PC-3 (cell line): Measurements from ENCODE around the gene DLG1. TPM values are rescaled to one million over a fixed set of nuclear protein-coding genes. Genes with fewer than 3 reads are reported as not detected.
A peak's percentile ranks its signal among the peaks of the same experiment; 100 is the strongest.

Experiments used
- ATAC-seq: fragments of 200-7000 bp; cut with Tn5 transposase; 2 replicates; pipeline ENCODE4 v1.9.1; 2020; ENCODE audit warnings: mild to moderate bottlenecking, moderate library complexity
- BruUV-seq: library from RNA; stranded (reverse); fragments of 400-500 nt; replicated peaks from 2 replicates; lab custom pipeline; 2021; lab: Mats Ljungman, UMichigan
- CTCF ChIA-PET: fragments of 300-600 bp; sonication (Branson Sonifier 250); formaldehyde crosslinking; loops from one replicate; lab custom pipeline; 2022; ENCODE audit warnings: antibody characterized with exemption; lab: Charles Lee
- POLR2A ChIA-PET: fragments of 300-600 bp; sonication (Branson Sonifier 250); formaldehyde crosslinking; loops from one replicate; lab custom pipeline; 2022; ENCODE audit warnings: antibody characterized with exemption; ENCODE audit not compliant: unreplicated experiment; lab: Charles Lee
- DNase-seq: peaks from one replicate; pipeline ENCODE4 v3.0.0-alpha.2; 2015
- H2AFZ ChIP-seq: fragments of 300-600 bp; sonication (generic); 2 replicates; pipeline ENCODE4 v1.6.0; 2016; ENCODE audit warnings: antibody characterized with exemption, low read length
- H3F3A ChIP-seq: fragments of 300-600 bp; sonication (generic); one replicate; pipeline ENCODE4 v1.6.0; 2017; ENCODE audit warnings: antibody characterized with exemption, low read length, control low read depth, mild to moderate bottlenecking; ENCODE audit not compliant: unreplicated experiment
- H3K27ac ChIP-seq: fragments of 300-600 bp; sonication (generic); 2 replicates; pipeline ENCODE4 v1.5.1; 2016; ENCODE audit warnings: mild to moderate bottlenecking, low read length
- H3K27me3 ChIP-seq: fragments of 300-600 bp; sonication (generic); 2 replicates; pipeline ENCODE4 v1.6.1; 2016; ENCODE audit warnings: low read length, mixed read lengths
- H3K36me3 ChIP-seq: fragments of 300-600 bp; sonication (generic); 2 replicates; pipeline ENCODE4 v1.6.1; 2016; ENCODE audit warnings: low read depth, mixed run types, low read length, mixed read lengths
- H3K4me1 ChIP-seq: fragments of 300-600 bp; sonication (generic); 2 replicates; pipeline ENCODE4 v1.5.1; 2016; ENCODE audit warnings: low read length; ENCODE audit not compliant: insufficient read depth
- H3K4me2 ChIP-seq: fragments of 300-600 bp; sonication (generic); 2 replicates; pipeline ENCODE4 v1.6.0; 2016; ENCODE audit warnings: low read length
- H3K4me3 ChIP-seq: fragments of 300-600 bp; sonication (generic); 2 replicates; pipeline ENCODE4 v1.5.1; 2016; ENCODE audit warnings: mild to moderate bottlenecking, low read length, mixed read lengths
- H3K79me2 ChIP-seq: fragments of 300-600 bp; sonication (generic); 2 replicates; pipeline ENCODE4 v1.6.1; 2017; ENCODE audit warnings: low read length, mixed read lengths
- H3K9ac ChIP-seq: fragments of 300-600 bp; sonication (generic); 2 replicates; pipeline ENCODE4 v1.6.0; 2016; ENCODE audit warnings: mild to moderate bottlenecking, low read length
- H3K9me2 ChIP-seq: fragments of 300-600 bp; sonication (generic); replicated peaks from 2 replicates; pipeline ENCODE4 v1.6.1; 2016; ENCODE audit warnings: mixed run types, low read length, mixed read lengths
- H3K9me3 ChIP-seq: fragments of 300-600 bp; sonication (generic); 2 replicates; pipeline ENCODE4 v1.6.1; 2016; ENCODE audit warnings: low read length, mixed read lengths
- H4K20me1 ChIP-seq: fragments of 300-600 bp; sonication (generic); 2 replicates; pipeline ENCODE4 v1.6.1; 2016; ENCODE audit warnings: low read length, mixed read lengths
- EZH2 ChIP-seq: fragments of 300-600 bp; sonication (generic); IDR thresholded peaks from one replicate; pipeline ENCODE4 v1.6.1; 2017; ENCODE audit warnings: antibody characterized with exemption, mild to moderate bottlenecking, low read length; ENCODE audit not compliant: unreplicated experiment
- EZH2phosphoT487 ChIP-seq: fragments of 300-600 bp; sonication (generic); IDR thresholded peaks from 2 replicates; pipeline ENCODE4 v1.6.1; 2018; ENCODE audit warnings: mild to moderate bottlenecking, antibody characterized with exemption, low read length, borderline replicate concordance
- intact Hi-C: fragments of 100-400 bp; cut with micrococcal nuclease; formaldehyde crosslinking; loops from 2 replicates; pipeline ENCODE4 v1.9.0; 2023
- total RNA-seq: library from RNA; depleted of rRNA; stranded (reverse); fragments of >200 nt; gene quantifications from 2 replicates; pipeline ENCODE4 v1.2.3, GENCODE V29; 2014
- TF ChIP-seq, protein P1 (sequence below): fragments of 300-600 bp; sonication (generic); conservative IDR thresholded peaks from 2 replicates; pipeline ENCODE4 v1.5.1; 2017; ENCODE audit warnings: antibody characterized with exemption, low read depth, mild to moderate bottlenecking, low read length

Gene DLG1
- total RNA-seq, 1 experiment from 2014 or later = 60.8 TPM

DNA sequence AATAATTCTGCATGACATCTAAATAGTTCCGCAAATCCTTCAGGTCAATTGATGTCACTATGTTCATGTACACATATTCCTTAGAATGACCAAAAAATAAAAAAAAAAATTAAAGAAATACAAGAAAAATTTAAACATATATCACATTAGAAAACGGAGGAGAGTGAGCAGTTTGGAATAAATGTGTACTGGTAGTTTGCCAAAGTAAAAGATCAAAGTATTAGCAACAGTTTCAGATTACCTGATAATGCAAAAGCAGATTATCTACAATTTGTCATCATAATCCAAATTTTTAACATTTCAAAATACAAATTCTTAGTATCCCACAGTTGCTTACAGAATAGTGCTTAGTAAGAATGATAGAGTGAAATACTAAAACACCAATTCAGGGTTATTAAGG is 1.9 kb downstream of the DLG1 start:
- no peak overlapping the region for H3K27ac ChIP-seq
- POLR2A ChIA-PET = interaction anchor here (0.6 kb wide), 2 partner anchors 220 to 377 kb away, joined by 3 read pairs; no protein-coding TSS in a partner anchor
- H3K4me1 ChIP-seq = peaks cover 47% of the 10 kb centered on the region
- H3F3A ChIP-seq = no peaks in the 10 kb centered on the region
- peak overlapping the region; percentile 86 for H3K4me3 ChIP-seq
- DNase-seq = no peak
- H3K36me3 ChIP-seq = peaks cover 40% of the 10 kb centered on the region
- no TSS peak for BruUV-seq
- CTCF ChIA-PET = no interaction called here
- no peak overlapping the region for H2AFZ ChIP-seq
- no peaks in the 10 kb centered on the region for H3K9me3 ChIP-seq
- peak overlapping the region; percentile 88 for H3K4me2 ChIP-seq
- TF ChIP-seq, protein P1, sequence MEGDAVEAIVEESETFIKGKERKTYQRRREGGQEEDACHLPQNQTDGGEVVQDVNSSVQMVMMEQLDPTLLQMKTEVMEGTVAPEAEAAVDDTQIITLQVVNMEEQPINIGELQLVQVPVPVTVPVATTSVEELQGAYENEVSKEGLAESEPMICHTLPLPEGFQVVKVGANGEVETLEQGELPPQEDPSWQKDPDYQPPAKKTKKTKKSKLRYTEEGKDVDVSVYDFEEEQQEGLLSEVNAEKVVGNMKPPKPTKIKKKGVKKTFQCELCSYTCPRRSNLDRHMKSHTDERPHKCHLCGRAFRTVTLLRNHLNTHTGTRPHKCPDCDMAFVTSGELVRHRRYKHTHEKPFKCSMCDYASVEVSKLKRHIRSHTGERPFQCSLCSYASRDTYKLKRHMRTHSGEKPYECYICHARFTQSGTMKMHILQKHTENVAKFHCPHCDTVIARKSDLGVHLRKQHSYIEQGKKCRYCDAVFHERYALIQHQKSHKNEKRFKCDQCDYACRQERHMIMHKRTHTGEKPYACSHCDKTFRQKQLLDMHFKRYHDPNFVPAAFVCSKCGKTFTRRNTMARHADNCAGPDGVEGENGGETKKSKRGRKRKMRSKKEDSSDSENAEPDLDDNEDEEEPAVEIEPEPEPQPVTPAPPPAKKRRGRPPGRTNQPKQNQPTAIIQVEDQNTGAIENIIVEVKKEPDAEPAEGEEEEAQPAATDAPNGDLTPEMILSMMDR = no peak
- TF ChIP-seq EZH2 (no peak), EZH2phosphoT487 (no peak)
- peaks cover 64% of the 10 kb centered on the region for H3K79me2 ChIP-seq
- peak overlapping the region; percentile 91 for H3K9ac ChIP-seq
- H4K20me1 ChIP-seq = 0 out of 2 replicates have a peak, but pooled peaks cover 11% of the 10 kb centered on the region
- intact Hi-C loops = loop anchor here (5.0 kb wide), 1 partner anchor 216 kb away; no protein-coding TSS in a partner anchor
- no peaks in the 10 kb centered on the region for H3K9me2 ChIP-seq
- no peak for ATAC-seq
- no peaks in the 10 kb centered on the region for H3K27me3 ChIP-seq

DNA sequence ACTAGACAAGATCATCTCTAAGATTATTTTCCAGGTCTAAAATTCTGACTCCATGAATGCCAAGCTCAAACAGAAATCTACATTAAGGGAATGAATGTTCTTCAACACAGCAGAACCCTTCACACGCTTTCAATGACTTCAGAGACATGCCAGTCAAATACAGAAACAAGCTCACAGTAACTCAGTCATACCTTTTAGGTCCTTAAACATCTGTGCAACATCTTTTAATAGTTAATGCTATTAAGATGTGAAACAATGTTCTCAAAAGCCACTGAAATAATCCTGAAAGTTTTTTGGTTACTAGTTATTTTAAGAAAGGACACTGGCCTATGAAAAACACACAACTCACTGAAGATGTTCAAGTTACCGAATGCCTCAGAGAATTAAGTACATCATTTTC is 2.5 kb downstream of the DLG1 start:
- Histone ChIP-seq H3K27ac (no peak overlapping the region), H3K4me1 (peaks cover 47% of the 10 kb centered on the region), H3K36me3 (peaks cover 44% of the 10 kb centered on the region), H3K79me2 (peaks cover 71% of the 10 kb centered on the region), H3F3A (no peaks in the 10 kb centered on the region), H3K9me3 (no peaks in the 10 kb centered on the region), H4K20me1 (0 out of 2 replicates have a peak, but pooled peaks cover 11% of the 10 kb centered on the region), H3K27me3 (no peaks in the 10 kb centered on the region), H3K9me2 (no peaks in the 10 kb centered on the region), H3K4me2 (peak overlapping the region; percentile 88), H2AFZ (no peak overlapping the region), H3K9ac (peak overlapping the region; percentile 91; the same call in 1 of the 2 replicates), H3K4me3 (peak overlapping the region; percentile 86)
- ATAC-seq = no peak
- CTCF ChIA-PET = interaction anchor here (1.1 kb wide), 1 partner anchor 158 kb away, joined by 3 read pairs; no protein-coding TSS in a partner anchor
- POLR2A ChIA-PET = interaction anchor here (0.7 kb wide), 1 partner anchor 9 kb away, joined by 12 read pairs; no protein-coding TSS in a partner anchor
- TF ChIP-seq EZH2phosphoT487 = no peak
- no peak for TF ChIP-seq EZH2
- TF ChIP-seq, protein P1 = no peak
- DNase-seq = no peak
- no TSS peak for BruUV-seq
- intact Hi-C loops = loop anchor here (5.0 kb wide), 1 partner anchor 216 kb away; no protein-coding TSS in a partner anchor

DNA sequence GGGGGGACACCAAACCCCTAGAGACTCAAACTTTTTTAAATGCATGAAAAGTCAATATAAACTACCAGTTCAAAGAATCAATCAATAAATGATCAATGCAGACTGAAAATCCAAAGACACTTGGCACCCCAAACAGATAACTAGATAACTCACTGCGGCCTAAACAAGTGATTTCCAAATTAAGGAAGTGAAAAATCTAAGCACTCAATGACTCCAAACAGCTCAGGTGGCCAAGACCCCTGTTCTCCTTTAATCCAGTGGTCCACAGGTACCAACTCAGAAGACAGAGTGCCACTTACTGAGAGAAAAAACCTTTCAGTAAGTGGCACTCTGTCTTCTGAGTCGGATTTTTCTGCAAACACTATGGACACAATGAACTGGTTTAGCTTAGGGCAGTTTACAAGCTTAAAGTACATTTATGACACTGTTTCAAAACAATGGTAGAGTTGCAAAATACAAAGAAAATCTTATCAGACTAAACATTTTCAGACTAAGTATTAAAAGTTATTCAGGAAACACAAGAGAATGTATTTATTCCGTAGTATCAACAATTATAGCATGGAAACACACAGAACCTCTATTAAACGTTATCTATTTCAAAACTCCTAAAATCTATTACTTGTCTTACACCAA is 4.7 kb downstream of the DLG1 start:
- no peaks in the 10 kb centered on the region for H3K9me2 ChIP-seq
- POLR2A ChIA-PET = no interaction called here
- CTCF ChIA-PET = interaction anchor here (0.7 kb wide), 2 partner anchors 37 to 210 kb away, joined by 3 read pairs; no protein-coding TSS in a partner anchor
- H3F3A ChIP-seq = no peaks in the 10 kb centered on the region
- H3K4me2 ChIP-seq = peak overlapping the region; percentile 32
- peaks cover 92% of the 10 kb centered on the region for H3K79me2 ChIP-seq
- ATAC-seq (no peak), DNase-seq (no peak)
- H3K9ac ChIP-seq = no peak overlapping the region
- 0 out of 2 replicates have a peak, but pooled peaks cover 11% of the 10 kb centered on the region for H4K20me1 ChIP-seq
- no peak overlapping the region for H3K27ac ChIP-seq
- intact Hi-C loops = no loop called here
- no peak overlapping the region for H2AFZ ChIP-seq
- H3K27me3 ChIP-seq = no peaks in the 10 kb centered on the region
- H3K36me3 ChIP-seq = peaks cover 52% of the 10 kb centered on the region
- no peaks in the 10 kb centered on the region for H3K9me3 ChIP-seq
- TF ChIP-seq EZH2 (no peak), EZH2phosphoT487 (no peak)
- TF ChIP-seq, protein P1 = no peak
- no TSS peak for BruUV-seq
- peak overlapping the region; percentile 18 for H3K4me3 ChIP-seq
- H3K4me1 ChIP-seq = peaks cover 48% of the 10 kb centered on the region
